Sigmoid colon (tissue), 3 donors: ENCODE measurements around the gene MYCL.
"Not testable (repeated sequence)": the region's sequence is repeated elsewhere in the genome, so short reads cannot be mapped to it uniquely, and the experiment has no call there.

Experiments
- CTCF ChIP-seq, 4 experiments: fragments of 450-650 bp in 3 of 4; fragments of 200-600 bp in 1 of 4; IDR thresholded peaks; one replicate each; pipeline ENCODE4 v1.5.1; 2016 to 2019; ENCODE audit warnings: antibody characterized with exemption in 4 of 4, mild to moderate bottlenecking in 3 of 4, moderate library complexity in 2 of 4
- POLR2A ChIP-seq, 2 donors: fragments of 450-650 bp; IDR thresholded peaks; one replicate each; pipeline ENCODE4 v1.6.1; 2016; ENCODE audit warnings: antibody characterized with exemption in 2 of 2, mild to moderate bottlenecking in 2 of 2, moderate library complexity in 2 of 2

GRCh38 chr1:39913136-39913535 lies 11.4 kb upstream of the MYCL start:
- TF ChIP-seq POLR2A, CTCF (IDR thresholded peaks at IDR 0.05): not testable (repeated sequence)
